Fibroblast of skin of abdomen (primary cell): ENCODE data around the gene JMJD7.

Experiments
- DNase-seq: peaks from one replicate; pipeline ENCODE4 v3.0.0-alpha.2; 2013

JMJD7 gene

DNA sequence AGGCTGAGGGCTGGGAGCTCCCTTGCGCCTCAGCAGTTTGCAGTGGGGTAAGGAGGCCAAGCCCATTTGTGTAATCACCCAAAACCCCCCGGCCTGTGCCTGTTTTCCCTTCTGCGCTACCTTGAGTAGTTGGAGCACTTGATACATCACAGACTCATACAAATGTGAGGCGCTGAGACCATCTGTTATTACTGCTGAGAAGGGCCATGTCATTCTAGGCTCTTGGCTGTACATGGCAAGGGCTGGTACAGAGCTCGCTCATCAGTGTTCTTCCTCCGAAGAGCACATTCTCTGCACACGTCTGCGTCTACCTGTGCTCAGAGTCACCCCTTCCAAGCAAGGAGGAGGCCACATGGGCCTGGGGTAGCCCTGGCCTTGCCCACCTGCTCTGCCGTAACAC is 20.1 kb downstream of the JMJD7 start:
- DNase-seq, result no peak

GRCh38 chr15:41848631-41849030 is 20.7 kb downstream of the JMJD7 start:
- DNase-seq, result no peak

- no peak for DNase-seq
These were observed 21.3 kb downstream of the JMJD7 start for GRCh38 chr15:41849204-41849603.

- DNase-seq, result no peak
These were observed 22.0 kb downstream of the JMJD7 start for GRCh38 chr15:41849861-41850260.

DNA sequence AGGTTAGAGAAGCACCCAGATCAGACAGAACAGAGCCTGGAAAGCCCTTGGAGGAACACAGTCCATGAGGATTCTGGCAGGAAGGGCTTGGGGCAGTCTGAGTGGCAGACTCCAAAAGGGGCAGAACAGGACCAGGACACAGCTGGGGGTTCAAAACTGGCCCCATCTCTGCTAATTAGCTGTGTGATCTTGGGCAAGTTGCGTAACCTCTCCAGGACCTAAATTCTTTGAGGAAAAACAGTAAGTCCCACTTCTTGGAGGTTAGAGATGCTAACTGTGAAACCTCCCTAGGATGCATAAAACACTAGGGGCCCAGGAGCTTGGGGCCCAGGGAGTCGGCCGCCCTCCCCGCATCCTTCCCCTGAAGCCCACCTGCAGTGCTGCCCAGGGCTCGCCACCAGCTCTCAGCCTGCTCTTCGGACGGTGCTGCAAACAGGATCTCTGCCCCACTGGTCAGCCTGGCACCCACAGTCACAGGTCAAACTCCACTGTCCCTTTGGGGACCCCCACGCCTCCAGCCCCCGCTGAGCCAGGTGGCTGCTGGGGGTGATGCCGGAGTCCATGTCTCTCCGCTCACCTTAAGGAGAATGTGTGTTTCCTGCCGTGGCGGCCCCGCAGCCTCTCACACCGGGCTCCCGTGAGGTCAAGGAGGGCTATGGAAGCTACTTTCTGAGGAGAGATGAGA is 22.7 kb downstream of the JMJD7 start:
- DNase-seq, result no peak

DNA sequence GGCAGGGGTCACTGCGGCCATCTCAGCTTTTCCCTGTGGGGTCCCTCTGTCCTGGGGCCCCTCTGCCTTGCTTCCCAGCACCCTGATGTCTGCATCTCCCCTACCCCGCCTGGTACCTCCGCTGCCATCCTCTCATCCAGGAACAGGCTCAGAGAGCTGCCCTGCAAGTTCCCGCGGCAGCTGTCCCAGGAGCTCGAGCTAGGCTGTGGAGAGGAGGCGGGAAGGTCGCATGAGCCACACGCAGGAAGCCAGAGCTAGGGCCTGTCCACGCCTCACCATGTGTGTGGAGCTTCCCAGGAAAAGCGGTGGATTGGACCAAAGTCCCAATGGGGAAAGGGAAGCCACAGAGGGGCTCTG is 23.3 kb downstream of the JMJD7 start:
- no peak for DNase-seq

DNA sequence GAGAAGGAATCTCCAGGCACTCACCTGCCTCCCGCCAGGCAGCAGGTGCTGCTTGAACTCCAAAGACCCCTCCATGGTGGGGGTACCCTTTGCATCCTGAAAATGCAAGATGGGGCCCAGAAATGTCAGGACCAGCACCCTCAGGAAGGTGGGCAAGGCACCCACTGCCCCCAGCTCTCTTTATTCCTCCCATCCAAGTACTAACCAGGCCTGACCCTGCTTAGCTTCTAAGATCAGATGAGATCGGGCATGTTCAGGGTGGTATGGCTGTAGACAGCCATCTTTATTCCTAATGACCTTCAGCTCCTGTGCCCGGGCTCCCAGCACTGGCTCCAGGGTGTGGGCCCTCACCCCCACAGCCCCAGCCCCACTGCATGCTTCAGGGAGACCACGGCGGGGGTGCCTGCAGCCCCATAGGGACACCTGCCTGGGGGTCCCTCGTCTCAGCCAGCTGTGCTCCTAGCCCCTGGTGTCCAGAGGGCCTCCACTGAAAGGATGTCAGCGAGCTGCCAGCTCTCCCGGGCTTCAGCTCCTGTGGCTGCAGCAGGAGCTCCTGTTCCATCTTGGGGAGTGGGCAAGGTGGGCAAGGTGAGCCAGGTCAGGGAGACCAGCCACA is 24.0 kb downstream of the JMJD7 start:
- DNase-seq, result no peak

DNA sequence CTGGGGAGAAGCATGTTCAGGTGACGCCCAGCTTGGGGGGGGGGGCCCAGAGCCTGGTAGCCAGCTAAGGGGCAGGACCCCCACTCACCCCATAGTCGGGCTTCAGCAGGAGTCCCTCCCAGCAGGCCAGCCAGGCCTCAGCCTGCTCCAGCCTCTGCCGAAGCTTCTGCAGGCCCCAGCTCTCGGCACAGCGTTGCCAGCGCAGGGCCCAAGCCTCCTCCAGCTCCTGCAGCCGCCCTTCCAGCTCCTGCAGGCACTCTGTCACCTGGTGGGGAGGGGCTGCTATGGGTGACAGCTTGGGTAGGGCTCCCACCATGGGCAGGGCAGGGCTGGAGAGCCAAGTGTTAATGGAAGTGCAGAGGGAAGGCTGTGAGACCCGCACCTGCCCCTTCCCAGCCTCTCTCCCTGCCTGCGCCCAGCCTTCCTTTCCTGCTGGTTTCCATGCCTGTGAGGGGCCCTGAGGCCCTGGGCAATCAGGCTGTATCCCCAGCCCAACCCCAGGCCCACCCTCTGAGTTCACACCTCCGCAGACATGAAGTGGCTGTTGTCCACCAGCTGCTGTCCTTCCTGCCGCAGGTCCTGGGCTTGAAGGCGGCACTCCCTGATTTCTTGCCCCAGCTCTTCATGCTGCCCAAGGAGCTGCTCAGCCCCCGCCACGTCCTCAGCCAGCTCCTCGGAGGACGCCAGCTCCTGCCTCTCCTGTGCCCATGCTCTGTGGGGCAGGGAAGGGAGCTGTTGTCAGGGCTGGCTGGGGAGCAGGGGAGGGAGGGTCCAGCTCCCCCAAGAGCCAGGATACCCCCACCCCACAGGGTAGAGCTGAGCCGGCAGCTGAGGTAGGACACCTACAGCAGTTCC is 25.1 kb downstream of the JMJD7 start:
- DNase-seq, result no peak

- no peak for DNase-seq
These were observed 25.9 kb downstream of the JMJD7 start for GRCh38 chr15:41853831-41854230.

DNA sequence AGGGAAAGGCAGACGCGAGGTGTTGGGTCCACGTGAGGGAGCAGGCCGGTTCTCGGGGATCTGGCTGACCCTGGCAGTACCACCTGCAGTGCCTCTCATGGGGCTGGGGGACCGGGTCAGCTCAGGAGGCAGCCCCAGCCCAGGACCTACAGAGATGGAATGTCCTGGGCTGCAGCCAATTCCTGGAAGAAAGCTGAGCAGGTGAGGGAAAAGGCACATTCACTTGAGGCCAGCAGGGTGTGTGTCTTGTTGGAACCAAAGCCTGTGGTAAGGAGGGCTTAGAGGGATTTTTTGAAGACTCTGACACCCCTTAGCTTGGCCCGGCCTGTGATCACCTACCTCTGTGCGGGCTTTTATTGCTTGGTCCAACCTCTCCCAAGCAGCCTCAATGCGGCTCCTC is 26.6 kb downstream of the JMJD7 start:
- DNase-seq, result no peak

DNA sequence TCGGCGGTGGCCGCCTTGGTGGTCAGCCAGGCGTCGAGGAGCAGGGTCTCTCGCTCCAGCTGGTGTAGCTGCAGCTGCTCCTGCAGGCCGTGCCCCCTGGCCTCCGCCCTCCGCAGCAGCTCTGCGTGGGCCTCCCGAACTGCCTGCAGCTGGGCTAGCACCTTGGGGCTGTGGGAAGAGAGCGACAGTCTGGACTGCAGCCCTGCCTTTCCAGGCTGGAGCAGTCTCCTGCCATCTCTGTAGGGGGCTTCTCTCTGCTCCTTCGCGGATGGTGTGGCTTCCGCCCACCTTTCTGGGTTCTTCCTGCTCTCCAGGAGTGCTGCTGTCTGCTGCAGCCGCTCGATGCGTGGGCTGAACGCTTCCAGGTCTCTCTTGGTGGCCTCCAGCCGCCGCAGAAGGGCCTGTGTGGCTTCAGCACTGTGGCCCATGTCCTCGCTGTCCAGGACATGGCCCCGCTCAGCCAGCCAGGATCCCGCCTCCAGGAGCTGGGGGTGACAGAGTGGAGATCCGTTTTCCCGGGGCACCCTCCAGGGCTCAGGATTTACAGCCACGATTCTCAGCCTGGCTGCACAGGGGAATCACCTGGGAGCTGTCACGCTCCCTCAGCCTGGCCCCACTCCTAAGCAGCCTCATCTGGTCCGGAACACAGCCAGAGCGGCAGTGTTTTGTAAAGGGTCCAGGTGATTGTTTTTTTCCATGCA is 27.5 kb downstream of the JMJD7 start:
- no peak for DNase-seq

DNA sequence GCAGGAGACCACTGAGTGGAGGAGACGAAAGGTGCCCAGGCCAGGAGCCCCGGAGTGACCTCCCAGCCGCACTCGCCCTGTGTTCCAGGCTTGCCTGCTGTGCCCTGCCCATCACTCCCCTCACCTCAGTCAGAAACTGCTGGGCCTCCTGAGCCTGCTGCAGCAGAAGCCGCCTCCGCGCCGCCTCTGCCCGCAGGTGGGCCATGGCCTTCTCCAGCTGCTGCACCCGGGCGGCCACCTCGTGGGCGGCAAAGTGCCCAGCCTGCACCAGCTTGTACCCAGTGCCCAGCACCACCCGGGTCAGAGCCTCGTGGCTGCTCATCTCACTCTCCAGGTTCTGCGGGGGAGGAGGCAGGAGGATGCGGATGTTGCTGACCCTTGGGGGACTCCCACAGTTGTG is 28.4 kb downstream of the JMJD7 start:
- DNase-seq, result no peak

GRCh38 chr15:41856716-41857115 is 28.8 kb downstream of the JMJD7 start:
- no peak for DNase-seq

DNA sequence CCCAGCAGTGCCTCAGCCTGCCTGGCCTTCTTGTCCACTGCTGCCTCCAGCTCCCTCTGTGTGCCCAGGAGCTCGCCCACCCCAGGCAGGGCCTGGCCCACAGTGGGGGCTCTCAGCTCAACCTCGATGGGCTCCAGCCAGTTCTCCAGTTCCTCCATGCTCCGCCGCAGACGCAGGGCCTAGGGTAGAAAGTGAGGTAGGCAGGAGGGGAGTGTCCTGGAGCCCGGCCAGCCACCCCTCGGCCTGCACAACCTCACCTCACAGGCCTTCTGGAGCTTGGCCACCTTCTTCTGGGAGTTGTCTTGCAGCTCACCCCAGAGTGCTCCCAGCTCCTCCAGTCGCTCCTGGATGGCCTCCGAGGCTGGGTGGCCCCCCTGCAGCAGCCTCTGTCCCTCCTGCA is 29.4 kb downstream of the JMJD7 start:
- no peak for DNase-seq

DNA sequence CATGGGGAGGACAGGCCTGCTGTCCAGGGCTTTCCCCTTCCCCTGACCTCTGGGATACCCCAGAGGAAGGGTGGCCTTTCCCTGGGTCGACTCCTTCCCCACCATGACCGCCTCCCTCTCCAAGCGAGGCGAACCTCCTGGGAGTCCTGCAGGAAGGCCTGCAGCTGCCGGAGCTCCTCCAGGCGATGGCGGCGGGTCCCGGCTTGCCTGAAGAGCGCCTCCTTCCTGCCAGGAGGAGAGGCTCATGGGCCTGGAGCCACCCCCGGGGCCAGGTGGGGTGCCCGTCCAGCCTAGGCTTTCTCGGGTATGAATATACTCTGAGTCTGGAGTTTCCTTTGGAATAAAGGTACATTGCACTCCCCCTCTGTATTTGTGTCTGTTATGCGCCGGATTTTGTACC is 30.9 kb downstream of the JMJD7 start:
- no peak for DNase-seq

- DNase-seq, result no peak
These were observed 32.3 kb downstream of the JMJD7 start for GRCh38 chr15:41860049-41860828.

GRCh38 chr15:41861736-41862356 is 34.0 kb downstream of the JMJD7 start:
- DNase-seq, result no peak

DNA sequence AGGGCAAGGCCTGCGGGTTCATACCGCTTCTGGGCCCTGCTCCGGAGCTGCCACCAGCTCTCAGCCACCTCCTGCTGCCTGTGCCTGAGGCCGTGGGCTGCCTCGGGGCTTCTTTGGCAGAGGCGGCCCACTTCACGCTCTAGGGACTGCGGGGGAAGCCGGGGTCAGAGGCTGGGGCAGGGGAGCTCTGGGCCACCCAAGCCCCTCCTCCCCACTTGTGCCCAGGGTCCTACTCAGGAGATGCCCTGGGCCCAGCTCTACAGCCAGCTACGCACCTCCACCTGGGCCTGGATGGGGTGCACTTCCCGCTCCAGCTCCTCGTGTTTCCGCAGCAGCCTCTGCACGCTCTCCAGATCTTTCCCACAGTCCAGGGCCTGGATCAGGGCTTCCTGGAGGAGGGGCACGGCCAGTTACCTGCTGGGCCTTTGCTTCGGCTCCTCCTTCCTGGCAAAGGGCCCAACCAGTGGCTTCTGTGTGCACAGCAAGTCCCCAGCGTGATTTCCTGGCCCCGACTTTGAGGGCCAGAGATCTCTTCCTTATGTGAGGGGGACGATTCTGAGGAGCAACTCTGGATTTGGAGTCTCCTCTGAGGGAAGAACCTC is 34.7 kb downstream of the JMJD7 start:
- DNase-seq, result no peak

DNA sequence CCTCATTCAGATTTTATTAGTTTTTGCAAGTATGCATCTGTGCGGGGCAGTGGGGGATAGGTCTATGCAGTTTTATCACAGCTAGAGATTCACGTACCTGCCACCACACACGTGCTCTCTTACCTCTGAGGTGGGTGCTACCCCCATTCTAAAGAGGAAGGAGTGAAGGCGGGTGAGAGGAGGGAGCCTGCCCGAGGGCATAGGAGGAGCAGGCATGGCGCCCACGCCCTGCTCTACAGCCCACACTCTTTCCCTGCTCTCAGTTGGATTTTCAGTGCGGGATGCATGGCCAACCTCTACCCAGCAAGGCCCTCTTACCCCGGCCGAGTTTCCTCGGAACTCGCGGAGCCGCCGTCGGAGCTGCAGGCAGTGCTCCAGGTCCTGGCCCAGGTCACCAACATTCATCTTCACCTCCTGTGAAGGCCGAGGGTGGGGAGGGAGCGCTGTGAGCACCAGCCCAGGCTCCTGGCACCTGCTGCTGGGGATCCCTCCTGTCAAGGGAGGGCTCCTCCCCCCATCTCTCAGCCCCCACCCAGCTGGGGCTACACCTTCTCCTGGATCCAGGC is 37.7 kb downstream of the JMJD7 start:
- DNase-seq, result no peak

GRCh38 chr15:41866263-41866703 is 38.4 kb downstream of the JMJD7 start:
- no peak for DNase-seq
